Stimulated activated CD4-positive, alpha-beta T cell treated with anti-CD3 and anti-CD28 coated beads, Interleukin-1b, Interleukin-23, amount 100 ng/mL, for 4 hours (primary cell): Measurements from ENCODE around the gene PRKCE.
"Not testable (repeated sequence)": the region's sequence is repeated elsewhere in the genome, so short reads cannot be mapped to it uniquely, and the experiment has no call there.

Source experiments
- DNase-seq, 2 donors: peaks; one replicate each; pipeline ENCODE4 v3.0.0-alpha.2; 2020; ENCODE audit warnings: low read depth in 2 of 2

The PRKCE gene

GRCh38 chr2:45836316-45836715 is 184.8 kb downstream of the PRKCE start:
- no peak for DNase-seq

- no peak for DNase-seq
Observed at GRCh38 chr2:45836740-45837139, 185.3 kb downstream of the PRKCE start.

- no peak for DNase-seq
Observed at GRCh38 chr2:45837812-45838341, 186.4 kb downstream of the PRKCE start.

GRCh38 chr2:45839508-45840251 is 188.2 kb downstream of the PRKCE start:
- DNase-seq = no peak

- DNase-seq = no peak
Observed at GRCh38 chr2:45840481-45840880, 189.0 kb downstream of the PRKCE start.

- no peak for DNase-seq
Observed at GRCh38 chr2:45841752-45842407, 190.4 kb downstream of the PRKCE start.

GRCh38 chr2:45843136-45843535 is 191.7 kb downstream of the PRKCE start:
- no peak for DNase-seq

- no peak for DNase-seq
Observed at GRCh38 chr2:45844796-45845457, 193.5 kb downstream of the PRKCE start.

GRCh38 chr2:45845566-45845965 is 194.1 kb downstream of the PRKCE start:
- DNase-seq = no peak

- no peak for DNase-seq
Observed at GRCh38 chr2:45849491-45850283, 198.2 kb downstream of the PRKCE start.

GRCh38 chr2:45850558-45850957 is 199.1 kb downstream of the PRKCE start:
- DNase-seq = no peak

- no peak for DNase-seq
Observed at GRCh38 chr2:45851111-45851510, 199.6 kb downstream of the PRKCE start.

- DNase-seq = no peak
Observed at GRCh38 chr2:45851576-45852304, 200.3 kb downstream of the PRKCE start.

- no peak for DNase-seq
Observed at GRCh38 chr2:45852450-45853150, 201.1 kb downstream of the PRKCE start.

- no peak for DNase-seq
Observed at GRCh38 chr2:45855374-45855773, 203.9 kb downstream of the PRKCE start.

GRCh38 chr2:45856391-45857274 is 205.2 kb downstream of the PRKCE start:
- no peak for DNase-seq

- DNase-seq = no peak
Observed at GRCh38 chr2:45857275-45857609, 205.8 kb downstream of the PRKCE start.

- no peak for DNase-seq
Observed at GRCh38 chr2:45857867-45858520, 206.5 kb downstream of the PRKCE start.

- not testable (repeated sequence) for DNase-seq
Observed at GRCh38 chr2:45858872-45859271, 207.4 kb downstream of the PRKCE start.
